Left lung (tissue), 10 donors: ENCODE results near the gene ADAM12. TPM values are rescaled to one million over a fixed set of nuclear protein-coding genes. Genes with fewer than 3 reads are reported as not detected.

Experiments used
- ATAC-seq: fragments of 200-7000 bp; cut with Tn5 transposase; one replicate; pipeline ENCODE4 v1.9.1; 2020; ENCODE audit warnings: moderate library complexity
- DNase-seq, 4 donors: peaks; one replicate each; pipeline ENCODE4 v3.0.0-alpha.2; 2013 to 2020
- H3K27ac ChIP-seq, 2 donors: fragments of 200-600 bp; sonication (generic) in 1 of 2; one replicate each; pipeline versions ENCODE4 v1.5.0 to v1.8.0; 2020 to 2021
- H3K27me3 ChIP-seq, 2 donors: fragments of 200-600 bp; sonication (generic) in 1 of 2; one replicate each; pipeline versions ENCODE4 v1.5.0 to v1.8.0; 2020 to 2021
- H3K36me3 ChIP-seq, 2 donors: fragments of 200-600 bp; sonication (generic) in 1 of 2; one replicate each; pipeline versions ENCODE4 v1.5.0 to v1.8.0; 2020 to 2021
- H3K4me1 ChIP-seq, 2 donors: fragments of 200-600 bp; one replicate each; pipeline ENCODE4 v1.8.0; 2021
- H3K4me3 ChIP-seq, 2 donors: fragments of 200-600 bp; sonication (generic) in 1 of 2; one replicate each; pipeline versions ENCODE4 v1.5.0 to v1.8.0; 2020 to 2021; ENCODE audit warnings: mild to moderate bottlenecking in 1 of 2
- H3K9me3 ChIP-seq, 2 donors: fragments of 200-600 bp; sonication (generic) in 1 of 2; one replicate each; pipeline versions ENCODE4 v1.5.0 to v1.8.0; 2020 to 2021
- CTCF ChIP-seq, 2 donors: fragments of 200-600 bp; sonication (generic) in 1 of 2; IDR thresholded peaks; one replicate each; pipeline versions ENCODE4 v1.5.0 to v1.8.0; 2021; ENCODE audit warnings: antibody characterized with exemption in 2 of 2
- intact Hi-C, 2 donors: fragments of 100-400 bp; cut with DNase I; formaldehyde crosslinking; loops; one replicate each; pipeline versions ENCODE4 v1.11.2 to v1.14.2; 2022
- polyA plus RNA-seq, 6 donors: library from polyadenylated mRNA; unstranded; fragments of 120-200 nt; gene quantifications; one replicate each; pipeline ENCODE4 v1.2.1, GENCODE V29; 2013; ENCODE audit not compliant: insufficient read length in 6 of 6
- total RNA-seq, 2 donors: library from RNA; stranded (reverse); fragmentation: NEBNext Ultra II Directional; extraction: Animal tissue kit (Norgen Biotek cat#: 25700); gene quantifications; one replicate each; pipeline ENCODE4 v1.2.1, GENCODE V29; 2021
- donor health status: DM: no; HTN: yes; CAD: no.
- donor health status: DM: no; HTN: no; CAD: no.

ADAM12 gene
- total and polyA plus RNA-seq, 8 donors = 2.6 to 22.4 (median 10.7) TPM

GRCh38 chr10:126229686-126230085 is 158.6 kb downstream of the ADAM12 start:
- Histone ChIP-seq H3K36me3 (no peaks in the 10 kb centered on the region), H3K27me3 (peaks cover 0 to 13% of the 10 kb centered on the region in 2 donors), H3K9me3 (no peaks in the 10 kb centered on the region), H3K4me1 (no peaks in the 10 kb centered on the region), H3K27ac (no peak overlapping the region), H3K4me3 (no peak overlapping the region)
- ATAC-seq = no peak
- TF ChIP-seq CTCF (IDR thresholded peaks at IDR 0.05) = no peak
- DNase-seq = no peak
- intact Hi-C loops = no loop called here

DNA sequence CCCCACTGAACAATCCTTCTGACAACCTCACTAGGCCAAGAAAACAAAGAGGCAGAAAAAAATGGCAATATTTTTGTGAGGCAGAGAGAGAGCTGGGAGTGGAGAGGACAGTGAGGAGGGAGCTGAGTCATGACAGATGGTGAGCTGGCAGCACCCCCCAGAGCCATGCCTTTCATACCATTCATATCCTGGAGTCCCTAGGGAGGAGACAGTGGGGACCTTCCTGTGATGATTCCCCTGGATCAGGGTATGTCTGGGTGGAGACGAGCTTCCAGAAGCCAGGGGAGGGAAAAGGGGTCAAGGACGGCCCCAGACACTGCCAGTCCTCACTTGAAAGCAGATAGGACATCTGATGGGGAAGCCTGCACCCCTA is 160.5 kb downstream of the ADAM12 start:
- no peaks in the 10 kb centered on the region for H3K4me1 ChIP-seq
- peaks cover 0 to 10% of the 10 kb centered on the region in 2 donors for H3K27me3 ChIP-seq
- no peak for TF ChIP-seq CTCF (IDR thresholded peaks at IDR 0.05)
- no peaks in the 10 kb centered on the region for H3K36me3 ChIP-seq
- no peak for ATAC-seq
- no peaks in the 10 kb centered on the region for H3K9me3 ChIP-seq
- no peak overlapping the region for H3K27ac ChIP-seq
- H3K4me3 ChIP-seq = no peak overlapping the region
- no peak for DNase-seq
- intact Hi-C loops = no loop called here

GRCh38 chr10:126226988-126227761 is 161.1 kb downstream of the ADAM12 start:
- no peak for TF ChIP-seq CTCF (IDR thresholded peaks at IDR 0.05)
- ATAC-seq (no peak), DNase-seq (no peak)
- no peak overlapping the region for H3K27ac ChIP-seq
- peaks cover 0 to 10% of the 10 kb centered on the region in 2 donors for H3K27me3 ChIP-seq
- no peaks in the 10 kb centered on the region for H3K4me1 ChIP-seq
- no peaks in the 10 kb centered on the region for H3K36me3 ChIP-seq
- H3K9me3 ChIP-seq = no peaks in the 10 kb centered on the region
- H3K4me3 ChIP-seq = no peak overlapping the region
- intact Hi-C loops = no loop called here

DNA sequence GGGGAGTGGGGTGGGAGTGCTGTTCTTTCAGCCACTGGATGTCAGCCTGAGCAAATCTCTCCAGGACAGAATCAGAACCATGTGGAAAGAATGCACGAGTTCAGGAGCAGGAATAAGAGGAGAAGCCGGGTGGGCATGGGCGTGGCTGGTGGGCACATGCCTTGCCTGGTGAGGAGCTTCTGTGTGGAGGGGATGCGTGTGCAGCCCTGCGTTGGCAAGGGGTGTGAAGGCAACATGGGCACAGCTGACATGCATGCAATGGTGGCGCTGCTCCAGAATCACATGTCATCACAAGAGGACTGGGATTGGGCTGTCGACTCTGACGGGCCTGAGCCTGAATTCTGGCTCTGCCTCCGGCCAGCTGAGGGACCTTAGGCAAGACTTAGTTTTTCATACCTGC is 162.1 kb downstream of the ADAM12 start:
- DNase-seq = no peak
- intact Hi-C loops = no loop called here
- Histone ChIP-seq H3K4me3 (no peak overlapping the region), H3K36me3 (no peaks in the 10 kb centered on the region), H3K4me1 (no peaks in the 10 kb centered on the region), H3K9me3 (no peaks in the 10 kb centered on the region), H3K27ac (no peak overlapping the region), H3K27me3 (peaks cover 0 to 10% of the 10 kb centered on the region in 2 donors)
- no peak for TF ChIP-seq CTCF (IDR thresholded peaks at IDR 0.05)
- no peak for ATAC-seq

DNA sequence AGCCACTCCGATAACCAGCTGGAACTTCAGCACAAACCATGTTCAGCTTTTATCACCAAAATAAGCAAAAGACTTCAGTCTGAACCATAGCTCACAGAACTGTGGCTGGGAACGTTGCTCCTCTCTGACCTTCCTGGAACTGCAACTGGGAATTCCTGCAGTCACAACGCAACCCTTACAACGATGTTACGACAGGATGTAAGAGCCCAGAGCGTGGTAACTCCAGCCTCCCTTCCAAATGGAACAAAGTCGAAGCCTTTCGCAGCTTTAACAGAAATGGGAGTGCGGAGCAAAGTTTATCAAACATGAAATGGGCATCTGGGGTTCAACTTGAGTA is 162.6 kb downstream of the ADAM12 start:
- Histone ChIP-seq H3K27ac (no peak overlapping the region), H3K27me3 (peaks cover 0 to 10% of the 10 kb centered on the region in 2 donors), H3K4me1 (no peaks in the 10 kb centered on the region), H3K9me3 (no peaks in the 10 kb centered on the region), H3K36me3 (no peaks in the 10 kb centered on the region), H3K4me3 (no peak overlapping the region)
- intact Hi-C loops = no loop called here
- no peak for TF ChIP-seq CTCF (IDR thresholded peaks at IDR 0.05)
- ATAC-seq = no peak
- no peak for DNase-seq
